ENCODE data around the gene CIB4. TPM values are rescaled to one million over a fixed set of nuclear protein-coding genes. Genes with fewer than 3 reads are reported as not detected.
"Not testable (repeated sequence)": the region's sequence is repeated elsewhere in the genome, so short reads cannot be mapped to it uniquely, and the experiment has no call there.

CIB4 gene
- total RNA-seq, 2 experiments from 2014 or later: not detected

DNA sequence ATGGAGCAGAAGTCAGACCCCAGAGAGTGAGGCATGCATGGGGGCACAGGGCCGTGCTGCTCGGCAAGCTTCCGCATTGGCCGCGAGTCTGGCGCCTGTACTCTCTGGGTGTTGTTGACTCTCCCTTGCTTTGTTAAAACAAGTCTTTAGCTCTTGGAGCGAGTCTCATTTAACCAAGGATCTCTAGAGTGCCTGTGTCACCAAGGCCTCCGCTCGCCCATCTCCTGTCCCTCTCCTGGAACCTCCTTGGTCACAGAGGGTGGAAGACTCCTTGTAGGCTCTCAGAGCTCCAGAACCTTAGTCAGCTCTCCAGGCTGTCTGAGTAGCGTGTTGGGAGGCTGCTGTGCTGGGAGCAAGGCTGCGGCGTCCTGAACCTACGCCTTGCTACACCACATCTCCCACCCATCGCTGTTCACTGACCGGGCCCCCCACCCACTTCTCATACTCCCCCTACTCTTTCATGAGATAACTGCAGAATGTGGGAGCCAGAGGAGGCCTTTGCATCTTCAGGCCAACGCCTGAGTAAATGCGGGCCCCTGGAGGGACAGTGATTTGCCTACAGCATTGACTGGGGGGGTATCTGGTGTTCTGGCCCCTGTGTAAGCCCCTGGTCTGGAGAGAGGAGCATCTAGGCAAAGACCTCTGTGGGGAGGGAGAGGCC lies 66.1 kb downstream of the CIB4 start:
- no peaks in the 10 kb centered on the region for H3K36me3 Mint-ChIP-seq
- peaks cover 26% of the 10 kb centered on the region for H3K27me3 Mint-ChIP-seq
- no peak overlapping the region for H3K4me3 Mint-ChIP-seq
- CTCF ChIA-PET: interaction anchor here (4.1 kb wide), 1 partner anchor 73 kb away, joined by 41 read pairs; no protein-coding TSS in a partner anchor
- no peak overlapping the region for H3K27ac Mint-ChIP-seq
- no peaks in the 10 kb centered on the region for H3K9me3 Mint-ChIP-seq (ENCODE audit: low read depth)
- ATAC-seq (no peak), DNase-seq (no peak)
- H3K4me1 Mint-ChIP-seq: peaks cover 3% of the 10 kb centered on the region

DNA sequence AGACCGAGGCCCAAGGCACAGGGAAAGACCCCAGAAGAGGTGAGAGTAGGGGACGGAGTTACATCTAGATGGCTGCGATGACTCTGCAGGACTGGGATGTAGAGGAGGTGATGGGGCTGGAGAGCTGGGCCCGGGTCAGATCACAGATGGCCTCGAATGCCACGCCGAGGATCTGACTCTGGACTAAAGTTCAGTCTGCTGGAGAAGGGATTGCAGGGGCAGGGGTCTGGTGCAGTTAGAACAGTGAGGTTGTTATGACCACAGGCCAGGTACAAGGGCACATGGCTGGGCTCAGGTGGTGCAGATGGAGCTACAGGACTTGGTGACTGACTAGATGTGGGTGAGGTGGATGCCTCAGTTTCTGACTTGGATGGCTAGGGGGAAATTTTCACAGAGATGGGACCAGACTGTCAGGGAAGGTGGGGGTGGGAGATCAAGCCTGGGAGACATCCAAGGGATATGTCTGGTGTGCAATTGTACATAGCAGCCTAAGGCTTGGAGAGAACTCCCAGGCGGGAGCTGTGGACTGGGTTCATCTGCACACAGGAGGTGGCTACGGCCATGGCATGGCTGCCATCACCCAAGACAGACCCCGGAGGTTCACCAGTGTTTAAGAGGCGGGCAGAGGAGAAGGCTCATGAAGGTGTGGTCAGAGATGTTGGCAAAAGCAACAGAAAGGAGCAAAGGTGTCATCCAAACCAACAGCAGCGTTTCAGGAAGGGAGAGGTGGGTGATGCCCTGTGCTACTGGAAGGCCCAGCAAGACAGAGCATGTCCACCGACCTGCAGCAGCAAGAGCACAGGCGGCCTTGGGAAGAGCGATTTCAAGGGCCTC lies 66.9 kb downstream of the CIB4 start:
- ATAC-seq: no peak
- CTCF ChIA-PET: no interaction called here
- H3K27ac Mint-ChIP-seq: no peak overlapping the region

DNA sequence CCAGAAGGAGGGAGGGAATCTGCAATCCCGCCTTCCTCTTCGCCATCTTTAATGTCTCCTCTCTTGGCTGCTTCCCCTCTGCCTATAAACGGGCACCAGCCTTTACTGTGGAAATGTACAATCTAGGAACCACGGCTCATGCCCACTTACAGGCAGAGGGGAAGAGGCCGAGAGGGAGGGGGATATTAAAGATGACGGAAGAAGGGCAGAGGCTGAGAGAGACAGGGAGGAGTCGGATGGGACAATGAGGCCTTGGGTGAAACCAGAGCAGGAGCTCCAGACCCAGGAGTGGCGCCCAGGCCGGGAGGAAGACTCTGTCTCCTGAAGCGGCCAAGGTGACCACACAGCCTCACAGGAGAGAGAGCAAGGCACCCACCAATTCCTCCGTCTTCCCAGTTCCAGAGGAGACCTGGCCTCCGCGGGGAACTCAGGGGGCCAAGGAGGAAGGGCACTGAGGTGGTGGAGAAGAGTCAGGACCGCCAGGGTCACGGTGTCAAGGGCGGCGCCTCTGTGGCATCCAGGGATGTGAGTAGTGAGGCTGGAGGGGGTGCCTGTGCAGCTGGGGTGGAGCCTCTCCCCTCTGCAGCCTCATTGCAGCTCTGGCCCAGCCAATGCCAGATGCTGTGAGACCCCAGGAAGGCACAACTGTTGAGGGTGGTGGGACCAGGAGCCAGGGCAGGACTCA lies 67.8 kb downstream of the CIB4 start:
- H3K4me1 Mint-ChIP-seq: peaks cover 3% of the 10 kb centered on the region
- no peak for DNase-seq
- CTCF ChIA-PET: interaction anchor here (1.3 kb wide), 1 partner anchor 104 kb away, joined by 3 read pairs; no protein-coding TSS in a partner anchor

More for the DNA sequence above, 66.9 kb downstream of the CIB4 start:
- no peaks in the 10 kb centered on the region for H3K9me3 Mint-ChIP-seq (ENCODE audit: low read depth)
- no peaks in the 10 kb centered on the region for H3K36me3 Mint-ChIP-seq
- DNase-seq: no peak
- H3K4me3 Mint-ChIP-seq: no peak overlapping the region
- H3K4me1 Mint-ChIP-seq: peaks cover 3% of the 10 kb centered on the region
- H3K27me3 Mint-ChIP-seq: peaks cover 30% of the 10 kb centered on the region

DNA sequence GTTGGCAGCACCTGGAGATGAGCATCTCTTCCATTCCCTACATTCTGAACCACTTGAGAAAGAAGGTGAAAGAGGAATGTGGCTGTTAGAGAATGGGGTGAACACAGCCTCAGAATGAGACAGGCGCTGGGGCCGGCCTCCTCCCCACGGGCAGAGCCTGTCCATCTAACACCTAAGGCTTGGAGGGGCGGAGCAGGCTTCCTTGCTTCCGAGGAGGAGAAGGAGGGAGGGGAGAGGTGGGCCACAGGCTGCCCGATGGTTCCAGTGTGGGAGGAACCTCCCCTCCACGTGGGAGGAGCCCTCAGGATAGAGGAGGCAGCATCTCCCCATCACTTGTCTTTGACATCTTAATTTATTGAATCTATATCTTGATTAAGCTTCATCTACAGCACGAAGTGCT lies 68.6 kb downstream of the CIB4 start:
- no peak for ATAC-seq

More for the DNA sequence above, 67.8 kb downstream of the CIB4 start:
- no peak overlapping the region for H3K4me3 Mint-ChIP-seq
- H3K9me3 Mint-ChIP-seq (ENCODE audit: low read depth): no peaks in the 10 kb centered on the region
- H3K27me3 Mint-ChIP-seq: peaks cover 33% of the 10 kb centered on the region
- H3K27ac Mint-ChIP-seq: no peak overlapping the region
- no peaks in the 10 kb centered on the region for H3K36me3 Mint-ChIP-seq
- no peak for ATAC-seq

DNA sequence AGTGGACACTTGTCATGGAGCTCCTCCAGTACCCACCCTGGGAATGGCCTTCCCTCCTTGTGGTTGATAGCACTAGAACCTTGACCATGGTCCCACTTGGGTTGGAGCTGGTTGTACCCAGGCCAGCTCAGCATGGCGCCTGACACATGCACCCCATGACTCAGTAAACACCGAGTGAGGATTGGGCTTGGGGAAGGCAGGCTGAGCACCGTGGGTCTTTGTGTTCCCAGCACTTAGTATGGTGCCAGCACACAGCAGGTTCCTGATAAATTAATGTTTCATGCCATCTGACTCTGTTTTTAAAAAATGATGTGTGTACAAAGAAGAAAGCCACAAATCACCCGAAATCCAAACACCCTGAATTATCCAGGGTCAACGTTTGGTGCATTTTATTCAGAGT lies 69.8 kb downstream of the CIB4 start:
- DNase-seq (no peak), ATAC-seq (no peak)
- H3K27me3 Mint-ChIP-seq: peaks cover 39% of the 10 kb centered on the region
- H3K9me3 Mint-ChIP-seq (ENCODE audit: low read depth): no peaks in the 10 kb centered on the region
- CTCF ChIA-PET: no interaction called here
- H3K4me3 Mint-ChIP-seq: no peak overlapping the region
- no peak overlapping the region for H3K27ac Mint-ChIP-seq
- no peaks in the 10 kb centered on the region for H3K36me3 Mint-ChIP-seq
- no peaks in the 10 kb centered on the region for H3K4me1 Mint-ChIP-seq

More for the DNA sequence above, 68.6 kb downstream of the CIB4 start:
- Mint-ChIP-seq H3K36me3 (no peaks in the 10 kb centered on the region), H3K27ac (no peak overlapping the region), H3K9me3 (ENCODE audit: low read depth) (no peaks in the 10 kb centered on the region), H3K4me1 (peaks cover 2% of the 10 kb centered on the region), H3K4me3 (no peak overlapping the region), H3K27me3 (peaks cover 37% of the 10 kb centered on the region)
- no peak for DNase-seq
- CTCF ChIA-PET: interaction anchor here (1.3 kb wide), 1 partner anchor 103 kb away, joined by 3 read pairs; no protein-coding TSS in a partner anchor

DNA sequence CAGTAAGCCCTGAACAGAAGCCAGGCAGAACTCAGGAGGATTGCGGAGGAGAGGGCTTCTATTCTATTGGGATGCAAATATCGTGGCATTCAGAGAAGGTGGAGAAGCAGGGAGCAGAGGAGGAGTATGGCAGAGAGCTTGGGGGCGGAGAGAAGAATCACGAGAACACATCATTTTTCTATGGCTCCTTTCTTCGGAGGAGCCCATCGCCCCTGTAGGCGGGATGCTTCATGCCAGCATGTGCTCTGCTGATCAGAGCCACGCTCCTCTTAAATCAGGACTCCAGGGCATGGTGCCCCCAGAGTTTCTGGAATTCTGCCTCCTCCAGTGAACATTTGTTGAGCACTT lies 71.1 kb downstream of the CIB4 start:
- H3K27me3 Mint-ChIP-seq: peaks cover 48% of the 10 kb centered on the region
- CTCF ChIA-PET: no interaction called here

DNA sequence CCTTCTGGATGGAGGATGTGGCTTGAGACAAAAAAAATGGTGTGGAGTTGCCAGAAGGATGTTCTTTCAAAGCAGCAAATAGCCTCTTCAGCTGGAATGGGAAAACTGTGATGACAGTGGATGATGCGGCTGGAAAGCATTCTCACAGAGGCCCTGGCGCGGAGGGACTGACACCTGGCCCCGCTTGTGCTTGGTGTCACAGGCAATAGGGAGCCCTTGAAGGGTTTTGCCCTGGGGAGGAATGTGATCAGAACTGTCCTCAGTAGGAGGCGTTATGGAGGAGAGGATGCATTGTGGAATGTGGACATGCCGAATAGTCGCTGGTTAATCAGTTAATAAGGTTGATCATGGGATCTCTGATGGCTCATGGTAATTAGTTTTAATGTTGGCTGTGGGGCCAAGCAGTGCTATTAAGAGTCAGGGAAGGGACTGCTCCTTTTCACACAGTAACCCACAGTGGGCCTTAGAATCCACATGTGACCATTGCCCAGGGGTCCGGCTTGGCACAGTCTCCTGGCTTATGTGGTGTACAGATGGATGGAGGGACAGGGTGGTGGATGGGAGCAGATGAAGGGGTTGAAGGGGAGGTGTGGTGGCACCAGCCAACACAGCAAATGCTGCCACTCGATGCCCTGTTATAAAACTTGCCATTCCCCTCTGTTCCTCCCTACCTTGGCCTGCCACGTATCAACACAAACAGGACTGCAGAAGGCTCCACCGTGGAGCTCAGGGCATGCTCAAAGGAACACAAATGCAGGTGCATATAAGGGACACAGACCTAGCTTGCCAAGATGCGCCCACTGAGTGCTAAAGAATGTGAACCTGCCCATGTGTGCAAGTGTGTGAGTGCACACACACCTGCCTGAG lies 71.7 kb downstream of the CIB4 start:
- H3K9me3 Mint-ChIP-seq (ENCODE audit: low read depth): no peaks in the 10 kb centered on the region
- DNase-seq (no peak), ATAC-seq (no peak)
- no peaks in the 10 kb centered on the region for H3K4me1 Mint-ChIP-seq
- no peaks in the 10 kb centered on the region for H3K36me3 Mint-ChIP-seq
- CTCF ChIA-PET: interaction anchor here (1.0 kb wide), 1 partner anchor 9 kb away, joined by 3 read pairs; no protein-coding TSS in a partner anchor
- H3K4me3 Mint-ChIP-seq: no peak overlapping the region
- H3K27ac Mint-ChIP-seq: no peak overlapping the region
- H3K27me3 Mint-ChIP-seq: peaks cover 50% of the 10 kb centered on the region

More for the DNA sequence above, 71.1 kb downstream of the CIB4 start:
- Mint-ChIP-seq H3K36me3 (no peaks in the 10 kb centered on the region), H3K27ac (no peak overlapping the region), H3K4me3 (no peak overlapping the region), H3K9me3 (ENCODE audit: low read depth) (no peaks in the 10 kb centered on the region), H3K4me1 (no peaks in the 10 kb centered on the region)
- DNase-seq: no peak
- no peak for ATAC-seq

DNA sequence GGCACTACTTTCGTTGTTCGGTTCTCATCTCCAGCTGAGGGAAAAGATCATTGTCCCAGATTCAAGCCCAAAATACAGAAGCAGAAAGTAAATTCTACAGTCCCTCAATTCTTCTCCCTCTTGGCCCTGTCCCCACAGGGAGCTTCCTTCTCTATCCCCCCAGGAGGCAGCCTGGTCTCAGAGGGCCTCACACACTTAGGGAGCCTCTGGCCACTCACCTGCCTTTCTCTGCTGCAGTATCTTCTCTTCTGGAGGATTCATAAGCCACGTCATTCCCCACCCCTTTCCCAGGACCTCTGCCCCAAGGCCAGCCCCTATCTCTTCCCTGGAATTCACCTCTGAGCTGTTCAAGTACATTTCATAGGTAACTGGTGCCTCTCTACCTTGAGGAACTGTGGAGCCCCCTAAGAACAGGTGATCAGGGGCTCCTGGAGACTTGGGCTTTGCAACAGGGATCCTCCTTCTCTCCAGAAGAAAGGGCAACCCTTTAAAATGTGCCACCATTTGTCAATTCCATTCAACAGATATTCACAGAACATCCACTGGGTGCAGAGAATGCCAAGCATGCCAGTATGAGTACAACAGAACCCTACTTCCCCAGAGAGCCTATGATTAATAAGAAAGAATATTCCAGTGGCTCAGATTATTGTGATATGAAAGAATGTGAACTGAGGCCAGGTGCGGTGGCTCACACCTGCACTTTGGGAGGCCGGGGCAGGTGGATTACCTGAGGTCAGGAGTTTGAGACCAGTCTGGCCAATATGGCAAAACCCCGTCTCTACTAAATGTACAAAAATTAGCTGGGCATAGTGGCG lies 72.9 kb downstream of the CIB4 start:
- no peak for DNase-seq
- no peak for ATAC-seq
- CTCF ChIA-PET: interaction anchor here (1.0 kb wide), 1 partner anchor 10 kb away, joined by 3 read pairs; no protein-coding TSS in a partner anchor
- no peaks in the 10 kb centered on the region for H3K9me3 Mint-ChIP-seq (ENCODE audit: low read depth)
- H3K27ac Mint-ChIP-seq: no peak overlapping the region
- peaks cover 62% of the 10 kb centered on the region for H3K27me3 Mint-ChIP-seq
- H3K36me3 Mint-ChIP-seq: no peaks in the 10 kb centered on the region
- no peak overlapping the region for H3K4me3 Mint-ChIP-seq
- H3K4me1 Mint-ChIP-seq: no peaks in the 10 kb centered on the region

DNA sequence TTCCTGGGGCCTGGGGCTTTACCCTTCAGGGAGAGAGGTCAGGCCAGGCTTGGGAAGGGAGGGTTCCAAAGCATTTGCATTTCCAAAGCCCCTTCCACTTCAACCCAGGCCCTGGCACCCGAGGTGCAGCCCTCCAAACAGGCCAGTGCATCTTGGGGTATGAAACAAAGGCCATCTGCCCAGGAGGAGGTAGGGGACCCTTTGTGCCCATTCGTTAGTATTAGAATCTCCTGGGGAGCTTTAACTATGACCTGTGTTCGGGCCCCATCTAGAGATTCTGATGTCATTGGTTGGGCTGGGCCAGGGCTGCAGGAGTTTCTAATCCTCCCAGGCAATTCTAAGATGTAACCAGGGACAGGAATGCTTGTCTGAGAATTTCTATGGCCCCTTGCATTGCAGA lies 73.6 kb downstream of the CIB4 start:
- no peaks in the 10 kb centered on the region for H3K9me3 Mint-ChIP-seq (ENCODE audit: low read depth)
- no peak for DNase-seq
- no peak overlapping the region for H3K27ac Mint-ChIP-seq
- H3K4me3 Mint-ChIP-seq: no peak overlapping the region
- H3K27me3 Mint-ChIP-seq: peaks cover 65% of the 10 kb centered on the region
- H3K4me1 Mint-ChIP-seq: peaks cover 2% of the 10 kb centered on the region
- no peaks in the 10 kb centered on the region for H3K36me3 Mint-ChIP-seq
- no peak for ATAC-seq
- CTCF ChIA-PET: no interaction called here

DNA sequence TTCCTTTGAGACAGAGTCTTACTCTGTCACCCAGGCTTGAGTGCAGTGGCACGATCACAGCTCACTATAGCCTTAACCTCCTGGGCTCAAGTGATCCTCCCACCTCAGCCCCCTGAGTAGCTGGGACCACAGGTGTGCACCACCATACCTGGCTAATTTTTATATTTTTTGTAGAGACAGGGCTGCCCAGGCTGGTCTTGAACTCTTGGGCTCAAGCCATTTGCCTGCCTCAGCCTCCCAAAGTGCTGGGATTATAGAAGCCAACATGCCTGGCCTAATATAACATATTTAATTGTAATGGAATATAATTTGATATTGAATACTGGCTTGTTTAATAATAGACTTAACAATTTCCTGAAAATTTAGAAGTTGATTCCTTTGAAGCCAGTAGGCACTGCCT lies 74.4 kb downstream of the CIB4 start:
- DNase-seq; ATAC-seq; H3K4me3 Mint-ChIP-seq; H3K27ac Mint-ChIP-seq; H3K9me3 Mint-ChIP-seq (ENCODE audit: low read depth); H3K36me3 Mint-ChIP-seq; H3K4me1 Mint-ChIP-seq; CTCF ChIA-PET: not testable (repeated sequence)
- H3K27me3 Mint-ChIP-seq: peaks cover 65% of the 10 kb centered on the region

DNA sequence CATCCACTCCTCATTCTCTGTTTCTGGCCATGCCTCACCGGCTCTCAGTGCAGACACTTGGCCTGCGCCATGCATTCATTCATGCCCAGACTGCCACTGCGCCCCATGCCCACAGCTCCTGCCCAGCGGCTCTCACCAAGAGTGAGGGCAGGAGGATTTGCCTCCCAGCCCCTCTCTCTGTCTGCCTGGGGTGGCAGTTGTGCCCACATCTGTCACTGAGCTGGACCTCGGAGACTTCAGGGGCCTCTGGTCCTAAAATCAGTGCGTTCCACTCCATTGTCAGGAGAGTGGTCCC lies 75.1 kb downstream of the CIB4 start:
- no peak for DNase-seq
- Mint-ChIP-seq H3K36me3 (no peaks in the 10 kb centered on the region), H3K9me3 (ENCODE audit: low read depth) (no peaks in the 10 kb centered on the region), H3K4me1 (peaks cover 9% of the 10 kb centered on the region), H3K27me3 (peaks cover 66% of the 10 kb centered on the region), H3K4me3 (no peak overlapping the region), H3K27ac (no peak overlapping the region)
- no peak for ATAC-seq
- CTCF ChIA-PET: interaction anchor here (1.5 kb wide), 1 partner anchor 12 kb away, joined by 5 read pairs; no protein-coding TSS in a partner anchor

DNA sequence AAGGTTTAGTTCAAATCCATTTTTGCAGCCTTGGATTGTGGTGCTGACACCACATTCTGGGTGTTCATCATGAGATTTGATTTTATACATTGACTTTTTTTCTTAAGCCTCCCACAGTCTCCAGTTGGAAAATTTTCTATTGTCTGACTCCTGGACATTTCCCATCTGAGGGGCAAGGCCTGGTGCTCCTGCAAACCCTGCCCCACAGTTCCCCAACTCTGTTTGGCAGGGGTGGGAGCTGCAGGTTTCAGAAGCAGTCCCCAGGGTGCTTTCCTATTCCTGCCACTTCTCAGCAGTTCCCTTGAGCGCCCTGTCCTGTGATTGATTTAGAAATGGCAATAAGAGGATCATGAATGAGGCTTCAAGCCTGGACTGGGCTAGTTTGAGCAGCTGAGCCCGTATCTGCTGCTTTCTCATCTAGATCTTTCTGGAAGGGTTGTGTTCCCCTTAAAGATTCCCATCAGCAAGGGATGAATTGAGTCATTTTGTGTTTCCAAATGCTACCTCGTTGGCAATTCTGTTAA lies 77.0 kb downstream of the CIB4 start:
- CTCF ChIA-PET: interaction anchor here (1.3 kb wide), 1 partner anchor 14 kb away, joined by 4 read pairs; no protein-coding TSS in a partner anchor
- ATAC-seq (no peak), DNase-seq (no peak)
- Mint-ChIP-seq H3K36me3 (no peaks in the 10 kb centered on the region), H3K4me1 (peaks cover 9% of the 10 kb centered on the region), H3K9me3 (ENCODE audit: low read depth) (no peaks in the 10 kb centered on the region), H3K27me3 (peaks cover 71% of the 10 kb centered on the region), H3K4me3 (no peak overlapping the region), H3K27ac (no peak overlapping the region)
